IMR-90 (cell line): Measurements from ENCODE around the gene KLRC1. TPM values are rescaled to one million over a fixed set of nuclear protein-coding genes. Genes with fewer than 3 reads are reported as not detected.

ENCODE experiments used
- ATAC-seq: fragments of 200-7000 bp; cut with Tn5 transposase; 2 replicates; pipeline ENCODE4 v1.9.1; 2020; ENCODE audit warnings: low read depth, mild to moderate bottlenecking, moderate library complexity
- BruUV-seq: library from RNA; stranded (reverse); fragments of 400-500 nt; replicated peaks from 2 replicates; lab custom pipeline; 2021; lab: Mats Ljungman, UMichigan
- CTCF ChIA-PET: fragments of 300-600 bp; formaldehyde crosslinking; extraction: SDS; loops from one replicate; lab custom pipeline; 2021; ENCODE audit warnings: antibody characterized with exemption; lab: Yijun Ruan, JAX
- POLR2A ChIA-PET: fragments of 300-600 bp; sonication (Branson Sonifier 250); formaldehyde crosslinking; loops from one replicate; lab custom pipeline; 2022; ENCODE audit warnings: antibody characterized with exemption; ENCODE audit not compliant: unreplicated experiment; lab: Charles Lee
- DNase-seq: peaks from one replicate; pipeline ENCODE4 v3.0.0; 2013
- H2AFZ ChIP-seq: replicated peaks from 2 replicates; pipeline ENCODE3; 2013; ENCODE audit warnings: low read length, mild to moderate bottlenecking; ENCODE audit not compliant: poor library complexity
- H2AK5ac ChIP-seq: 2 replicates; pipeline ENCODE4 v1.6.1; 2013; ENCODE audit warnings: low read depth, low read length, inconsistent platforms
- H2AK9ac ChIP-seq: replicated peaks from 2 replicates; pipeline ENCODE3; 2013; ENCODE audit warnings: mild to moderate bottlenecking, low read depth, low read length, moderate library complexity; ENCODE audit not compliant: poor library complexity
- H2BK120ac ChIP-seq: 2 replicates; pipeline ENCODE4 v1.6.1; 2013; ENCODE audit warnings: low read depth, low read length, inconsistent platforms
- H2BK15ac ChIP-seq: 3 replicates; pipeline ENCODE4 v1.6.1; 2013; ENCODE audit warnings: low read depth, low read length, inconsistent platforms
- H2BK20ac ChIP-seq: 2 replicates; pipeline ENCODE4 v1.6.1; 2013; ENCODE audit warnings: low read depth, mild to moderate bottlenecking, inconsistent platforms, low read length, moderate library complexity
- H2BK5ac ChIP-seq: 2 replicates; pipeline ENCODE4 v1.6.1; 2013; ENCODE audit warnings: mild to moderate bottlenecking, low read depth, low read length, inconsistent platforms; ENCODE audit not compliant: poor library complexity, severe bottlenecking
- H3K14ac ChIP-seq: replicated peaks from 2 replicates; pipeline ENCODE4 v1.6.1; 2013; ENCODE audit warnings: low read depth, low read length, inconsistent platforms
- H3K18ac ChIP-seq: 2 replicates; pipeline ENCODE4 v1.6.1; 2013; ENCODE audit warnings: low read depth, low read length, control low read depth
- H3K23ac ChIP-seq: 2 replicates; pipeline ENCODE4 v1.6.1; 2013; ENCODE audit warnings: low read depth, low read length, inconsistent platforms
- H3K27ac ChIP-seq: 2 replicates; pipeline ENCODE4 v1.5.1; 2013; ENCODE audit warnings: mild to moderate bottlenecking, control low read depth, low read length; ENCODE audit not compliant: insufficient read depth
- H3K27me3 ChIP-seq: 2 replicates; pipeline ENCODE4 v1.6.1; 2013; ENCODE audit warnings: low read length; ENCODE audit not compliant: control insufficient read depth, insufficient read depth
- H3K36me3 ChIP-seq: 2 replicates; pipeline ENCODE4 v1.6.1; 2013; ENCODE audit warnings: low read length, mixed read lengths; ENCODE audit not compliant: control insufficient read depth, insufficient read depth
- H3K4ac ChIP-seq: 2 replicates; pipeline ENCODE4 v1.6.1; 2013; ENCODE audit warnings: low read depth, low read length, inconsistent platforms
- H3K4me1 ChIP-seq: 2 replicates; pipeline ENCODE4 v1.6.1; 2013; ENCODE audit warnings: low read length, mixed read lengths; ENCODE audit not compliant: control insufficient read depth, insufficient read depth
- H3K4me2 ChIP-seq: 2 replicates; pipeline ENCODE4 v1.6.1; 2013; ENCODE audit warnings: low read depth, mild to moderate bottlenecking, control low read depth, low read length, moderate library complexity
- H3K4me3 ChIP-seq: 2 replicates; pipeline ENCODE4 v1.5.1; 2013; ENCODE audit warnings: low read depth, mild to moderate bottlenecking, control low read depth, low read length, moderate library complexity; ENCODE audit not compliant: insufficient read depth
- H3K56ac ChIP-seq: 2 replicates; pipeline ENCODE4 v1.6.1; 2013; ENCODE audit warnings: low read length, inconsistent platforms; ENCODE audit not compliant: insufficient read depth; ENCODE audit errors: extremely low read depth
- H3K79me1 ChIP-seq, 2 experiments: 2 replicates each; pipeline ENCODE4 v1.6.1; 2013; ENCODE audit warnings: low read length in 2 of 2, inconsistent platforms in 1 of 2, low read depth in 1 of 2
- H3K9ac ChIP-seq: 2 replicates; pipeline ENCODE4 v1.6.1; 2013; ENCODE audit warnings: low read depth, low read length, control low read depth
- H3K9me1 ChIP-seq: 2 replicates; pipeline ENCODE4 v1.6.1; 2013; ENCODE audit warnings: low read length, inconsistent platforms; ENCODE audit not compliant: insufficient read depth
- H3K9me3 ChIP-seq: 2 replicates; pipeline ENCODE4 v1.6.1; 2013; ENCODE audit warnings: low read length; ENCODE audit not compliant: control insufficient read depth, insufficient read depth
- H4K20me1 ChIP-seq: 2 replicates; pipeline ENCODE4 v1.6.1; 2013; ENCODE audit warnings: low read length, inconsistent platforms; ENCODE audit not compliant: insufficient read depth
- H4K5ac ChIP-seq: 2 replicates; pipeline ENCODE4 v1.6.1; 2013; ENCODE audit warnings: mild to moderate bottlenecking, low read depth, low read length, control low read depth
- H4K8ac ChIP-seq, 2 experiments: 2 replicates each; pipeline ENCODE4 v1.6.1; 2013; ENCODE audit warnings: low read depth in 2 of 2, low read length in 2 of 2, control low read depth in 1 of 2, inconsistent platforms in 1 of 2
- H4K91ac ChIP-seq: 2 replicates; pipeline ENCODE4 v1.6.1; 2013; ENCODE audit warnings: low read depth, low read length, inconsistent platforms; ENCODE audit not compliant: insufficient read depth
- BHLHE40 ChIP-seq: fragments of 150-350 bp; IDR thresholded peaks from 2 replicates; pipeline ENCODE4 v1.6.1; 2016; ENCODE audit warnings: mild to moderate bottlenecking, low read depth, low read length
- CEBPB ChIP-seq: IDR thresholded peaks from 2 replicates; pipeline ENCODE4 v1.6.1; 2012; ENCODE audit warnings: low read depth, low read length, improper control_type of control experiment
- CHD1 ChIP-seq: IDR thresholded peaks from 2 replicates; pipeline ENCODE4 v1.6.1; 2012; ENCODE audit warnings: low read depth, low read length, improper control_type of control experiment
- FOS ChIP-seq: fragments of 150-350 bp; IDR thresholded peaks from 2 replicates; pipeline ENCODE4 v1.6.1; 2016; ENCODE audit warnings: low read depth, low read length
- MAFK ChIP-seq: IDR thresholded peaks from 2 replicates; pipeline ENCODE4 v1.6.1; 2012; ENCODE audit warnings: low read depth, low read length, improper control_type of control experiment
- MAZ ChIP-seq: IDR thresholded peaks from 2 replicates; pipeline ENCODE4 v1.6.1; 2012; ENCODE audit warnings: low read depth, mild to moderate bottlenecking, low read length, improper control_type of control experiment, moderate library complexity, borderline replicate concordance
- MXI1 ChIP-seq: IDR thresholded peaks from 2 replicates; pipeline ENCODE4 v1.6.1; 2012; ENCODE audit warnings: low read depth, mild to moderate bottlenecking, low read length, moderate library complexity, borderline replicate concordance
- NFE2L2 ChIP-seq: fragments of 150-350 bp; IDR thresholded peaks from 2 replicates; pipeline ENCODE4 v1.6.1; 2016; ENCODE audit warnings: low read depth, mild to moderate bottlenecking, low read length
- POLR2A ChIP-seq: IDR thresholded peaks from 2 replicates; pipeline ENCODE4 v1.6.1; 2012; ENCODE audit warnings: mild to moderate bottlenecking, low read depth, low read length
- RCOR1 ChIP-seq: IDR thresholded peaks from 2 replicates; pipeline ENCODE4 v1.6.1; 2012; ENCODE audit warnings: mild to moderate bottlenecking, low read length, improper control_type of control experiment; ENCODE audit not compliant: insufficient replicate concordance
- RFX5 ChIP-seq: IDR thresholded peaks from 2 replicates; pipeline ENCODE4 v1.8.0; 2012; ENCODE audit warnings: low read depth, mild to moderate bottlenecking, low read length, moderate library complexity
- SMC3 ChIP-seq: fragments of 150-350 bp; IDR thresholded peaks from 2 replicates; pipeline ENCODE4 v1.6.1; 2016; ENCODE audit warnings: low read depth, mild to moderate bottlenecking, antibody characterized with exemption, low read length, moderate library complexity
- dilution Hi-C: fragments of 300-500 bp; cut with HindIII; formaldehyde crosslinking; loops from one replicate; pipeline ENCODE4 v1.14.3; 2018; ENCODE audit warnings: low sequenced_read_pairs; ENCODE audit not compliant: unreplicated experiment
- in situ Hi-C: fragments of 300-500 bp; cut with MboI; formaldehyde crosslinking; loops from 3 replicates; pipeline ENCODE4 v1.14.3; 2019; ENCODE audit warnings: low sequenced_read_pairs, inconsistent platforms, mixed read lengths
- intact Hi-C: fragments of 100-400 bp; cut with micrococcal nuclease; formaldehyde crosslinking; loops from 2 replicates; pipeline ENCODE4 v1.10.0; 2022
- polyA plus RNA-seq, 3 experiments: library from polyadenylated mRNA; depleted of rRNA; stranded (reverse); fragments of >200 nt; gene quantifications; 2 replicates each; pipeline ENCODE4 v1.2.3, GENCODE V29; 2012; ENCODE audit warnings: low replicate concordance in 1 of 3
- total RNA-seq: library from RNA; depleted of rRNA; stranded (reverse); fragments of >200 nt; gene quantifications from 2 replicates; pipeline ENCODE4 v1.2.3, GENCODE V29; 2012
- TF ChIP-seq, protein P1 (sequence below): conservative IDR thresholded peaks from 2 replicates; pipeline ENCODE4 v1.5.1; 2012; ENCODE audit warnings: mild to moderate bottlenecking, low read depth, low read length, improper control_type of control experiment
- TF ChIP-seq, protein P2 (sequence below): fragments of 150-350 bp; IDR thresholded peaks from 2 replicates; pipeline ENCODE4 v1.6.1; 2016; ENCODE audit warnings: low read depth, mild to moderate bottlenecking, low read length, moderate library complexity, borderline replicate concordance
- TF ChIP-seq, protein P3 (sequence below): fragments of 150-350 bp; IDR thresholded peaks from 2 replicates; pipeline ENCODE4 v1.6.1; 2017; ENCODE audit warnings: mild to moderate bottlenecking, antibody characterized with exemption, low read length, low read depth

Gene KLRC1
- total and polyA plus RNA-seq, 2 of the 4 experiments (the other 2 are of a cell fraction): not detected

DNA sequence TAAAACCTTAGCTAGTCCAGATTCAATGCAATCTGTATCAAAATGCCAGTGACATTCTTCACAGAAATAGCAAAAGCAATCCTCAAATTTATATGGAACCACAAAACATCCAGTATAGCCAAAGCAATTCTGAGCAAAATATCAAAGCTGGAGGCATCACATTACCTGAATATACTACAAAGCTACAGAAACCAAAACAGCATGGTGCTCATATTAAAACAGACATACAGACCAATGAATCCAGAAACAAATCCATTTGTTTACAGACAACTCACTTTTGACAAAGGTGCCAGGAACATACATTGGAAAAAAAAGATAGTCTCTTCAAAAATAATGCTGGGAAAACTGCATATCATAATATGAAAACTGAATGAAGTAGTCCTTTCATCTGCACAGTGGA lies 48.4 kb downstream of the KLRC1 start:
- Histone ChIP-seq H3K36me3 (no peaks in the 10 kb centered on the region), H3K27ac (no peak overlapping the region), H3K79me1 (no peaks in the 10 kb centered on the region), H4K5ac (no peak overlapping the region), H3K4ac (no peak overlapping the region), H2AK9ac (no peak overlapping the region), H3K9ac (no peak overlapping the region), H3K9me3 (peaks cover 3% of the 10 kb centered on the region; the same call in 1 of the 2 replicates), H4K20me1 (no peaks in the 10 kb centered on the region), H2BK15ac (no peak overlapping the region), H3K23ac (no peak overlapping the region), H4K91ac (no peak overlapping the region), H3K27me3 (peaks cover 3% of the 10 kb centered on the region), H3K56ac (no peak overlapping the region), H3K4me2 (no peak overlapping the region), H3K14ac (no peak overlapping the region), H3K4me1 (no peaks in the 10 kb centered on the region), H2BK5ac (no peak overlapping the region), H2AK5ac (no peak overlapping the region), H4K8ac (no peak overlapping the region), H2AFZ (no peak overlapping the region), H3K4me3 (no peak overlapping the region), H3K9me1 (no peaks in the 10 kb centered on the region), H2BK120ac (no peak overlapping the region), H3K18ac (no peak overlapping the region), H2BK20ac (no peak overlapping the region)
- BruUV-seq: no TSS peak
- TF ChIP-seq CHD1: no peak
- no peak for TF ChIP-seq MAFK
- TF ChIP-seq, protein P1, sequence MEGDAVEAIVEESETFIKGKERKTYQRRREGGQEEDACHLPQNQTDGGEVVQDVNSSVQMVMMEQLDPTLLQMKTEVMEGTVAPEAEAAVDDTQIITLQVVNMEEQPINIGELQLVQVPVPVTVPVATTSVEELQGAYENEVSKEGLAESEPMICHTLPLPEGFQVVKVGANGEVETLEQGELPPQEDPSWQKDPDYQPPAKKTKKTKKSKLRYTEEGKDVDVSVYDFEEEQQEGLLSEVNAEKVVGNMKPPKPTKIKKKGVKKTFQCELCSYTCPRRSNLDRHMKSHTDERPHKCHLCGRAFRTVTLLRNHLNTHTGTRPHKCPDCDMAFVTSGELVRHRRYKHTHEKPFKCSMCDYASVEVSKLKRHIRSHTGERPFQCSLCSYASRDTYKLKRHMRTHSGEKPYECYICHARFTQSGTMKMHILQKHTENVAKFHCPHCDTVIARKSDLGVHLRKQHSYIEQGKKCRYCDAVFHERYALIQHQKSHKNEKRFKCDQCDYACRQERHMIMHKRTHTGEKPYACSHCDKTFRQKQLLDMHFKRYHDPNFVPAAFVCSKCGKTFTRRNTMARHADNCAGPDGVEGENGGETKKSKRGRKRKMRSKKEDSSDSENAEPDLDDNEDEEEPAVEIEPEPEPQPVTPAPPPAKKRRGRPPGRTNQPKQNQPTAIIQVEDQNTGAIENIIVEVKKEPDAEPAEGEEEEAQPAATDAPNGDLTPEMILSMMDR: no peak
- TF ChIP-seq NFE2L2: no peak
- no peak for TF ChIP-seq MXI1
- TF ChIP-seq, protein P2, sequence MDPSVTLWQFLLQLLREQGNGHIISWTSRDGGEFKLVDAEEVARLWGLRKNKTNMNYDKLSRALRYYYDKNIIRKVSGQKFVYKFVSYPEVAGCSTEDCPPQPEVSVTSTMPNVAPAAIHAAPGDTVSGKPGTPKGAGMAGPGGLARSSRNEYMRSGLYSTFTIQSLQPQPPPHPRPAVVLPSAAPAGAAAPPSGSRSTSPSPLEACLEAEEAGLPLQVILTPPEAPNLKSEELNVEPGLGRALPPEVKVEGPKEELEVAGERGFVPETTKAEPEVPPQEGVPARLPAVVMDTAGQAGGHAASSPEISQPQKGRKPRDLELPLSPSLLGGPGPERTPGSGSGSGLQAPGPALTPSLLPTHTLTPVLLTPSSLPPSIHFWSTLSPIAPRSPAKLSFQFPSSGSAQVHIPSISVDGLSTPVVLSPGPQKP: no peak
- TF ChIP-seq SMC3: no peak
- no peak for TF ChIP-seq BHLHE40
- TF ChIP-seq, protein P3, sequence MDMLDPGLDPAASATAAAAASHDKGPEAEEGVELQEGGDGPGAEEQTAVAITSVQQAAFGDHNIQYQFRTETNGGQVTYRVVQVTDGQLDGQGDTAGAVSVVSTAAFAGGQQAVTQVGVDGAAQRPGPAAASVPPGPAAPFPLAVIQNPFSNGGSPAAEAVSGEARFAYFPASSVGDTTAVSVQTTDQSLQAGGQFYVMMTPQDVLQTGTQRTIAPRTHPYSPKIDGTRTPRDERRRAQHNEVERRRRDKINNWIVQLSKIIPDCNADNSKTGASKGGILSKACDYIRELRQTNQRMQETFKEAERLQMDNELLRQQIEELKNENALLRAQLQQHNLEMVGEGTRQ: no peak
- no peak for TF ChIP-seq POLR2A
- TF ChIP-seq FOS: no peak
- TF ChIP-seq MAZ: no peak
- no peak for TF ChIP-seq CEBPB
- TF ChIP-seq RCOR1: no peak
- TF ChIP-seq RFX5: no peak
- ChIA-PET POLR2A (no interaction called here), CTCF (no interaction called here)
- in situ Hi-C loops: no loop called here
- ATAC-seq (no peak), DNase-seq (no peak)
- intact Hi-C loops: loop anchor here (10.0 kb wide), 1 partner anchor 50 kb away; the partner anchor contains the start of gene KLRC1
- dilution Hi-C loops: no loop called here
